Inferior parietal cortex (tissue), 1 donor: ENCODE data around the gene CALHM3.

Experiments used
- DNase-seq: peaks from one replicate; pipeline ENCODE4 v3.0.0-alpha.2; 2016; ENCODE audit errors: extremely low spot score

CALHM3 gene

GRCh38 chr10:103450201-103450695 is 28.8 kb downstream of the CALHM3 start:
- no peak for DNase-seq

GRCh38 chr10:103449208-103450144 is 29.6 kb downstream of the CALHM3 start:
- no peak for DNase-seq

- DNase-seq, result no peak
Measured at GRCh38 chr10:103448746-103449145, 30.3 kb downstream of the CALHM3 start.

DNA sequence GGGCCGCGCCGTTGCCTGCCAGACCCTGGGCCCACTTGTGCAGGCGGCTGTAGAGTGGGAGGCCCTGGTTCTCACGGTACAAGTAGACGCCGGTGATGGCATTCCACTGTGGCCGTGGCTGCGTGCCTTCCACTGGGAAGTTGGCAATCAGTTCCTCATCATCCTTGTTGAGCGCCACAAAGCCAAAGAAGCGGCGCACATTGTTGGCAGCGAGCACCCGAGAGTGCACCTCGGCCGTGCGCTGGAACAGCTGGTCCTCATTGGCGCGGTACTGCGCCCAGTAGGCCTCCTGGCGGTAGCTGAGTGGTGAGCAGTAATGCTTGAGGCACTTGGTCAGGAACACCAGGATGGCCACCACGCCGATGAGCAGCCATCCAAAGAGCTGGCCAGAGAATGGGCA is 31.9 kb downstream of the CALHM3 start:
- no peak for DNase-seq

DNA sequence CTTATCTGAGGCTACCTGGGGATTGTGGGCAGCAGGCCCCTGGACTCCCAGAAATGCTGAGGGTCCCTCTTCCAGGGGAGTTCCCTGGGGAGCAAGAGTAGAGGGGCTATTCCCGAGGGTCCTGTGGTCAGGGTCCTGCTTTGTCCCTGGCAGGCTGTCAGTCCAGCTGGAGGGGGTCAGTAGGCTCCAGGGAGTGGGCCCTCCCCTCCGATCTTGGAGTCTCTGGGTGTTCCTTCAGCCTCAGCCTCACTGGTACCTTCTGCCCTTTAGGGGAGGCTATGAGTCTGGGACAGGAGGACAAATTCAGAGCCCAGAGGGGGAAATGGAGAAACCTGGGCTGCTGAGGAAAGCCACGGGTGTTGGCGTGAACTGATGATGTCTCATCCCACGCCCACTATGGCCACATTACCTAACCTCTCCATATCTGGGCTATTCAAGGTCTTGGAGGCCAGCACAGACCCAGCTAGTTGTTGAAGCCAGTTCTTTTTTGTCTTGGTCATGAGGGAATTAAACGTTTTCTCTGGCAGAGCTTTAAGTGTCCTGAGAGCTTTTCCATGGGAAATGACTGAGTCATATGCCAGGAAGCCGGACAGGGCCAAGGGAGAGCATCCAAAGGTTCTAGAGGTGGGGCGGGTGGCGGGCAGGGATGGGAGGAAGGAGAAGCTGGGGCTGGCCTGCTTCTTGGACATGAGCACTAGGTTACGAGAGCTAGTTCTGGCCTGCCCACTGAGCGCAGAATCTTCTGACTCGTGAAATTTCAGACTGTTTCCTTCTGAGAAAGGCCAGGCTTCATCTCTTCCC is 33.1 kb downstream of the CALHM3 start:
- DNase-seq, result no peak

GRCh38 chr10:103445366-103445765 is 33.7 kb downstream of the CALHM3 start:
- DNase-seq, result no peak

DNA sequence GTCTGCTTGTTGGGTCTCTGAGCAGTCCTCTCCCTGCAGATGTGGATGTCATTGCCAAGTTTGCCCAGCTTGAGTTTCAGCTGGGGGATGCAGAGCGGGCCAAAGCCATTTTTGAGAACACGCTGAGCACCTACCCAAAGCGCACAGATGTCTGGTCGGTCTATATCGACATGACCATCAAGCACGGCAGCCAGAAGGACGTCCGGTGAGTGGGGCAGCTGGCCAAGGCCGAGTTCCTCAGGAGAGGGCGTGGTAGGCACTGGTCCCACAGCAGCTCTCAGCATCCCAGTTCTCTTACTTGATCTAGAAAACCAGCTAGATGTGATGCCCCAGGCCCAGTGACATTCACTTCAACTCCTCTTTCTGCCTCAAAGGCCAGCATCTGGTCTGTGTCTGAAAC is 34.6 kb downstream of the CALHM3 start:
- no peak for DNase-seq

GRCh38 chr10:103443475-103444185 is 35.4 kb downstream of the CALHM3 start:
- no peak for DNase-seq

DNA sequence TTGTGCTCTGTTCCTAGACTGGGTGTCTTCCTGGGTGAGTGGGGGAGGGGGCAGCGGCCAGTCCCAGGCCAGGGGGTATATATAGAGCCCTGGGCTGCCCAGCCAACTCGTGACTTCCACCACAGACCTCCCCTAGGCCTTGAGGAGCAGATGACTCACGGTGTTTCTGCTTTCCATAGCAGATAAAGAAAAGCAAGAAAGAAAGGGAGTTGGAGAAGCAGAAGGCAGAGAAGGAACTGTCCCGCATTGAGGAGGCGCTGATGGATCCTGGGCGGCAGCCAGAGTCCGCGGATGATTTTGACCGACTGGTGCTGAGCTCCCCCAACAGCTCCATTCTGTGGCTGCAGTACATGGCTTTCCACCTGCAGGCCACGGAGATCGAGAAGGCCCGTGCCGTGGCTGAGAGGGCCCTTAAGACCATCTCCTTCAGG is 37.0 kb downstream of the CALHM3 start:
- no peak for DNase-seq

GRCh38 chr10:103441611-103442010 is 37.4 kb downstream of the CALHM3 start:
- no peak for DNase-seq

GRCh38 chr10:103441206-103441605 is 37.8 kb downstream of the CALHM3 start:
- no peak for DNase-seq

- no peak for DNase-seq
Measured at GRCh38 chr10:103440416-103440815, 38.6 kb downstream of the CALHM3 start.

- DNase-seq, result no peak
Measured at GRCh38 chr10:103439776-103440175, 39.3 kb downstream of the CALHM3 start.

DNA sequence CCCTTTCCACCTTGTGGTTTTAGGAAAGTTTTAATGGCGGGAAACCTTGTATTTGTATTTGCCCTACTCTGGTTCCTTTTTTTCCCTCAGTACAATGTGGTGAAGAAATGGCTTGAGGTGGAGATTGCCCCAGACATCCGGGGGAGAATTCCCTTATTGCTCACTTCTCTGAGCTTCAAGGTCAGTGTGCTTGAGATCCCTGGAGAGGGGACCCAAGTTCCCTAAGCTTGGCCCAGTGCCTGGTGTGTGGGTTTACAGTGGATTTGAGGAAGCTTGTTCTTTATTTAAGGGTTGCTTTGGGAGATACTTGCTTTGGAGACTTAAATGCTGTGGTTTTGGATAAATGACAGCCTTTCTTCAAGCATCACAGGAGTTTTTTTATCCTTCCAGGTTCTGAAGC is 45.2 kb downstream of the CALHM3 start:
- DNase-seq, result no peak

- DNase-seq, result no peak
Measured at GRCh38 chr10:103431902-103432301, 47.1 kb downstream of the CALHM3 start.

DNA sequence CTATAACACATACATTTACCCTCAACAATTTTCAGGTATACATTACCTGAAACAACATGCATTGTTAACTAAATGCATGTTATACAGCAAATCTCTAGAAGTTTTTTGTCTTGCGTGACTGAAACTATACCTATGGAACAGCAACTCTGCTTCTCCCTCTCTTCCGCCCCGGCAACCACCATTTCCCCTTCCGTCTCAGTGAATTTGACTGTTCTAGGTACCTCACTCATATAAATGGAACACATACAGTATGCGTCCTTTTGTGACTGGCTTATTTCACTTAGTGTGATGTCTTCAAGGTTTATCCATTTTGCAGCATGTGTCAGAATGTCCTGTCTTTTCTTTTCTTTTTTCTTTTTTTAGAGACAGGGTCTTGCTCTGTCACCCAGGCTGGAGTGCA is 49.4 kb downstream of the CALHM3 start:
- no peak for DNase-seq

GRCh38 chr10:103428989-103429643 is 49.9 kb downstream of the CALHM3 start:
- no peak for DNase-seq

DNA sequence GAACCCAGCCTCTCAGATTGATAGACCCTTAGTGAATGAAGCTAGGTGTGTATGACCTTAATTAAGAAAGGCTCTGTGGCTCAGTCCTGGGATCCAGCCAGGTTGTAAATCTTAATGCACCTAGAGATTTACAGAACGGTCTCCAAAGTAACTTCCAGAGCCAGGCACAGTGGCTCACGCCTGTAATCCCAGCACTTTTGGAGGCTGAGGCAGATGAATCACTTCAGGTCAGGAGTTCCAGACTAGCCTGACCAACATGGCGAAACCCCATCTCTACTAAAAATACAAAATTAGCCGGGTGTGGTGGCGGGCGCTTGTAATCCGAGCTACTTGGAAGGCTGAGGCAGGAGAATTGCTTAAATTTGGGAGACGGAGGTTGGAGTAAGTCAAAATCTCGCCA is 51.2 kb downstream of the CALHM3 start:
- DNase-seq, result no peak

GRCh38 chr10:103423748-103424147 is 55.3 kb downstream of the CALHM3 start:
- DNase-seq, result no peak
